ENCODE measurements around the gene CARD16. TPM values are rescaled to one million over a fixed set of nuclear protein-coding genes. Genes with fewer than 3 reads are reported as not detected.

The CARD16 gene
- total RNA-seq, 1 donor from 2014 or later, result not detected

DNA sequence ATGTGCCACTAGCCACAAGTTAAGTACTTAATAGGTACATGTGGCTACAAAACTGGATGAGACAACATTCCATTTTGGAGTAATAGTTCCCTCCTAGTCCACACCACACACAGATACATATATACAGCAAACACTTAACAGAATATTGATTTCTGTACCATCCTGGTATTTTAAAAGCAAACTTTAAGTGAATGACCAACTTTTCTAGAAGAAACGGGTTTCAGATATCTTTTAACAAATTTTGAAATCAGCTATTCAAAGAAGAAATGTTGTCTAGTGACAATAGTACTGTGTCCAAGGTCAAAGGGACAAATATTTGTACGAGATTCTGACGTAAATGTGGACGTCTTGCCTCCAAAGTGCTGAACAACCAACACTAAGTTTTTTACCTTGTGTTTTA is 12.3 kb upstream of the CARD16 start:
- Mint-ChIP-seq H3K4me3 (ENCODE audit: low read depth) (no peak overlapping the region), H3K27ac (no peak overlapping the region), H3K27me3 (no peaks in the 10 kb centered on the region), H3K4me1 (ENCODE audit: low read depth) (peaks cover 2% of the 10 kb centered on the region), H3K36me3 (ENCODE audit: insufficient read depth) (no peaks in the 10 kb centered on the region), H3K9me3 (ENCODE audit: low read depth) (no peaks in the 10 kb centered on the region)
- TF ChIP-seq, protein P1, sequence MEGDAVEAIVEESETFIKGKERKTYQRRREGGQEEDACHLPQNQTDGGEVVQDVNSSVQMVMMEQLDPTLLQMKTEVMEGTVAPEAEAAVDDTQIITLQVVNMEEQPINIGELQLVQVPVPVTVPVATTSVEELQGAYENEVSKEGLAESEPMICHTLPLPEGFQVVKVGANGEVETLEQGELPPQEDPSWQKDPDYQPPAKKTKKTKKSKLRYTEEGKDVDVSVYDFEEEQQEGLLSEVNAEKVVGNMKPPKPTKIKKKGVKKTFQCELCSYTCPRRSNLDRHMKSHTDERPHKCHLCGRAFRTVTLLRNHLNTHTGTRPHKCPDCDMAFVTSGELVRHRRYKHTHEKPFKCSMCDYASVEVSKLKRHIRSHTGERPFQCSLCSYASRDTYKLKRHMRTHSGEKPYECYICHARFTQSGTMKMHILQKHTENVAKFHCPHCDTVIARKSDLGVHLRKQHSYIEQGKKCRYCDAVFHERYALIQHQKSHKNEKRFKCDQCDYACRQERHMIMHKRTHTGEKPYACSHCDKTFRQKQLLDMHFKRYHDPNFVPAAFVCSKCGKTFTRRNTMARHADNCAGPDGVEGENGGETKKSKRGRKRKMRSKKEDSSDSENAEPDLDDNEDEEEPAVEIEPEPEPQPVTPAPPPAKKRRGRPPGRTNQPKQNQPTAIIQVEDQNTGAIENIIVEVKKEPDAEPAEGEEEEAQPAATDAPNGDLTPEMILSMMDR (IDR thresholded peaks at IDR 0.05; ENCODE audit: unreplicated experiment), result no peak
- no peak for DNase-seq (ENCODE audit: low spot score, unreplicated experiment)

DNA sequence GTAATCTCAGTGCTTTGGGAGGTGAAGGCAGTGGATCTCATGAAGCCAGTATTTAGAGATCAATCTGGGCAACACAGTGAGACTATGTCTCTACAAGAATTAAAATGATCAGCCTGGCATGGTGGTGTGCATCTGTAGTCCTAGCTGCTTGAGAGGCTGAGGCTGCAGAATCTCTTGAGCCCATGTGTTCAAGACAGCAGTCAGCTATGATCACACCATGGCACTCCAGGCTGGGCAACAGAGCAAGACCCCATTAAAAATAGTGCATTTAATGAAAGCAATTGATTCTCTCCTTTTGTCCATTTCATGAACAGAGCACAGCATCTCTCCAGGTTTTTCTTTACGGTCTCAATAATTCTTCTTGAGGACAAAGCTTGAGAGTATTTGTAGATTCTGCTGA is 11.3 kb upstream of the CARD16 start:
- H3K4me3 Mint-ChIP-seq (ENCODE audit: low read depth), result no peak overlapping the region
- H3K27ac Mint-ChIP-seq, result no peak overlapping the region
- H3K27me3 Mint-ChIP-seq, result no peaks in the 10 kb centered on the region
- TF ChIP-seq, protein P1 (IDR thresholded peaks at IDR 0.05; ENCODE audit: unreplicated experiment), result no peak
- no peaks in the 10 kb centered on the region for H3K36me3 Mint-ChIP-seq (ENCODE audit: insufficient read depth)
- DNase-seq (ENCODE audit: low spot score, unreplicated experiment), result no peak
- H3K4me1 Mint-ChIP-seq (ENCODE audit: low read depth), result peaks cover 9% of the 10 kb centered on the region
- H3K9me3 Mint-ChIP-seq (ENCODE audit: low read depth), result no peaks in the 10 kb centered on the region

DNA sequence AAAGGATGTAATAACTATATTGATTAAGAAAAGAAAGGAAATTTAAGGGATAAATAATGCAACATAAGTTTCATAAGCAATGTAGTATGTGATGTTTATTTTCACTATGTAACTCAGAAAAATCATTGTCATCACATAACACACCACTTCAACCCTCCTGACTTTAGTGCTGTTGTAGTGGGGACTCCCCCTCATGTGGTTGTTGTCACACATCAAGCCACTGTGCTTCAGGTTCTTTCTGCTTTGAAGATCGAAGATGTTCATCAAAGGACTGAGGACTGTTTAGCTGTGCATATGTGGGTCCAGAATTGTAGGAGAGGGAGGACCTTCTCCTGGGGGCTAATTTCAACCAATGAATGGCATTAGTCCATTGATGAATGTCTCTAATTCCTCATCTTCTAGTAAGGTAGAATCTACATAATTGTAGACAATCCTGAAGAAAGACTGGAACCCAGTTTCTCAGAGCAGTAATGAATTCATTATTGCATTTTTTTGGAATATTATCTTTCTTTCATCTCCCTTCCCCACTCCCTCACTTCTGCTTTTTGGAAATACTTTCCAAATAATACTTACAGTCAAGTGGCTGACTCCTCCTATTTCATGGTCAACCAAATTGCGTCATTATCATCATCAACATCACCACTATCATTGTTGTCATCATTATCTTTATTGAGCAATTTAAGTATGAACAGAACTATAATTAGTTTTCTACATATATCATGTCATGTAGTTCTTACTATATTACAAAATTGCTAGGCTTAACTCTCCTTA is 9.8 kb upstream of the CARD16 start:
- TF ChIP-seq, protein P1 (IDR thresholded peaks at IDR 0.05; ENCODE audit: unreplicated experiment), result no peak
- Mint-ChIP-seq H3K27ac (no peak overlapping the region), H3K9me3 (ENCODE audit: low read depth) (no peaks in the 10 kb centered on the region), H3K4me1 (ENCODE audit: low read depth) (peaks cover 11% of the 10 kb centered on the region), H3K27me3 (no peaks in the 10 kb centered on the region), H3K4me3 (ENCODE audit: low read depth) (no peak overlapping the region), H3K36me3 (ENCODE audit: insufficient read depth) (no peaks in the 10 kb centered on the region)
- no peak for DNase-seq (ENCODE audit: low spot score, unreplicated experiment)

DNA sequence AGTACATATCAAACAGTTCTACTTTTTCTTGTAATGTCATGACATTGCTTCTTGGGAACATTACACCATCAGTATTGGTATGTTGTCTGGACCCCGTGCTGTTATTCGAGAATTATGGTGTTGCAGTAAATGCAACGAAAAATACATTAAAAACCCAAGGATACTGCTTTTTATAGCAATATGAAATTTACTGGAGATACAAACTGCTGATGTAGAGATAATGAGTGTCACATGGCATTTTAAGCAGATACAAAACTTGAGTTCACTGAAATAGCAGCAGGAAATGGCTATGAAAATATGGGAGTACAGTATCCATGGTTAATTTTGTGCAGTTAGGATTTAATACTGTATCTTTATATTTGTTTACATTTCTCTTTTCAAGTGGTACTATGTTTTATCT is 7.4 kb upstream of the CARD16 start:
- Mint-ChIP-seq H3K36me3 (ENCODE audit: insufficient read depth) (no peaks in the 10 kb centered on the region), H3K27ac (no peak overlapping the region), H3K4me3 (ENCODE audit: low read depth) (no peak overlapping the region), H3K9me3 (ENCODE audit: low read depth) (no peaks in the 10 kb centered on the region), H3K27me3 (no peaks in the 10 kb centered on the region), H3K4me1 (ENCODE audit: low read depth) (peaks cover 9% of the 10 kb centered on the region)
- DNase-seq (ENCODE audit: low spot score, unreplicated experiment), result no peak
- TF ChIP-seq, protein P1 (IDR thresholded peaks at IDR 0.05; ENCODE audit: unreplicated experiment), result no peak

DNA sequence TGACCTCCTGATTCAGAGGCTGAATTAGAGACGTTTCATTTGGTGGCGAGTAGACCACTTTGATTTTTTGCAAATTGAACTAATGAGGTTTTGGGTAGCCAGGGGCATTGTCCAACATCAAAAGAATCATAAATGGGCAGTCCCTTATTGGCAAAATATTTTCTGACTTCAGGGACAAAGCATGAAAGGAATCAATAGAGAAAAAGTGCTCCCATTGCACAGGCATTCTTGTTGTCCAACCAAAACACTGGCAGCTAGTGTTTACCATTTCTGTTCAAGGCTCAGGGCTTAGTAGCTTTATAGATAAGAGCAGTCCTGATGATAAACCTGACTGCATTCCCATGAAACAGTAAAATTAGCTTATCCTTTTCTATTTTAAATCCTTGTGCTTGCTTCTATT is 6.4 kb upstream of the CARD16 start:
- TF ChIP-seq, protein P1 (IDR thresholded peaks at IDR 0.05; ENCODE audit: unreplicated experiment), result no peak
- no peak for DNase-seq (ENCODE audit: low spot score, unreplicated experiment)
- Mint-ChIP-seq H3K4me3 (ENCODE audit: low read depth) (no peak overlapping the region), H3K36me3 (ENCODE audit: insufficient read depth) (no peaks in the 10 kb centered on the region), H3K27ac (no peak overlapping the region), H3K9me3 (ENCODE audit: low read depth) (no peaks in the 10 kb centered on the region), H3K27me3 (no peaks in the 10 kb centered on the region), H3K4me1 (ENCODE audit: low read depth) (peaks cover 9% of the 10 kb centered on the region)

Measured in progenitor cell of endocrine pancreas (in vitro differentiated cells).